Epithelial cell of esophagus (primary cell): ENCODE results near the gene ANXA6.

ENCODE experiments used
- DNase-seq: peaks from one replicate; pipeline ENCODE4 v3.0.0; 2010; ENCODE audit warnings: low read depth
- H3K4me3 ChIP-seq: 2 replicates; pipeline ENCODE4 v1.5.1; 2011; ENCODE audit warnings: mild to moderate bottlenecking, low read length, control low read depth
- TF ChIP-seq, protein P1 (sequence below): IDR thresholded peaks from 2 replicates; pipeline ENCODE4 v1.5.1; 2011; ENCODE audit warnings: low read depth, mild to moderate bottlenecking, low read length, control low read depth, inconsistent platforms; ENCODE audit not compliant: insufficient read depth; ENCODE audit errors: missing control alignments

Gene ANXA6

GRCh38 chr5:151083081-151083676 lies 74.4 kb downstream of the ANXA6 start:
- DNase-seq = peak; percentile 97
- TF ChIP-seq, protein P1, sequence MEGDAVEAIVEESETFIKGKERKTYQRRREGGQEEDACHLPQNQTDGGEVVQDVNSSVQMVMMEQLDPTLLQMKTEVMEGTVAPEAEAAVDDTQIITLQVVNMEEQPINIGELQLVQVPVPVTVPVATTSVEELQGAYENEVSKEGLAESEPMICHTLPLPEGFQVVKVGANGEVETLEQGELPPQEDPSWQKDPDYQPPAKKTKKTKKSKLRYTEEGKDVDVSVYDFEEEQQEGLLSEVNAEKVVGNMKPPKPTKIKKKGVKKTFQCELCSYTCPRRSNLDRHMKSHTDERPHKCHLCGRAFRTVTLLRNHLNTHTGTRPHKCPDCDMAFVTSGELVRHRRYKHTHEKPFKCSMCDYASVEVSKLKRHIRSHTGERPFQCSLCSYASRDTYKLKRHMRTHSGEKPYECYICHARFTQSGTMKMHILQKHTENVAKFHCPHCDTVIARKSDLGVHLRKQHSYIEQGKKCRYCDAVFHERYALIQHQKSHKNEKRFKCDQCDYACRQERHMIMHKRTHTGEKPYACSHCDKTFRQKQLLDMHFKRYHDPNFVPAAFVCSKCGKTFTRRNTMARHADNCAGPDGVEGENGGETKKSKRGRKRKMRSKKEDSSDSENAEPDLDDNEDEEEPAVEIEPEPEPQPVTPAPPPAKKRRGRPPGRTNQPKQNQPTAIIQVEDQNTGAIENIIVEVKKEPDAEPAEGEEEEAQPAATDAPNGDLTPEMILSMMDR = no peak
- H3K4me3 ChIP-seq = no peak overlapping the region

DNA sequence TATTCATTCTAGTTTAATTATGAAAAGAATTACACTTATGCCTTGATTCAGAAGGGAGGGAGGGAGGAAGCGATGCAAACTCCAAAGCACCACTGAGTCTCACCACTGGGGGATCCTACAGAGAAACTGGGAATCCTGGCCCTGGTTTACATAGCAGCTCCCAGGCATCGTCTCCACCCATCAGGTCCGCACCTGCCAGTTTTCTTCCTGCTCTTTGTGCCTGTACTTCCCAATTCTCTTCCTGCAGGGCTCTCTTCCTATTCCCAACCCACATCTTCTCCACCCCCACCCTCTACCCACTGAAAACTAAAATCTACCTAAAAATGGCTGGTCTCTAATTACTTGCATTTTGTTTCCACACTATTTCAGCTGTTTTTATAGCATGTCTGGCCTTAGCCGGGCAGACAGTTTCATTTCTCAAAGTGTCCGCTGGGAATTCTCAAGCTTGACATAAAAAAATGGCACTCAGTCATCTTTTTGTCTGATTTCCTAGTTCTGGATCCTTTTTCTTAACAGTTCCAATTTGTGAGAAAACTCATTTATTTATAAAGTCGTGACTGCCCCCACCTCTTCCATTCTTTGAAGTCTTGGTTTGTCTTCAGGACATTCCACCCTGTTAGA lies 75.2 kb downstream of the ANXA6 start:
- TF ChIP-seq, protein P1 = peak; percentile 41
- peak overlapping the region; percentile 89 for H3K4me3 ChIP-seq
- peak; percentile 72 for DNase-seq

GRCh38 chr5:151081431-151082281 lies 75.9 kb downstream of the ANXA6 start:
- peak; percentile 25 for DNase-seq
- TF ChIP-seq, protein P1 = no peak
- H3K4me3 ChIP-seq = peak overlapping the region; percentile 89

DNA sequence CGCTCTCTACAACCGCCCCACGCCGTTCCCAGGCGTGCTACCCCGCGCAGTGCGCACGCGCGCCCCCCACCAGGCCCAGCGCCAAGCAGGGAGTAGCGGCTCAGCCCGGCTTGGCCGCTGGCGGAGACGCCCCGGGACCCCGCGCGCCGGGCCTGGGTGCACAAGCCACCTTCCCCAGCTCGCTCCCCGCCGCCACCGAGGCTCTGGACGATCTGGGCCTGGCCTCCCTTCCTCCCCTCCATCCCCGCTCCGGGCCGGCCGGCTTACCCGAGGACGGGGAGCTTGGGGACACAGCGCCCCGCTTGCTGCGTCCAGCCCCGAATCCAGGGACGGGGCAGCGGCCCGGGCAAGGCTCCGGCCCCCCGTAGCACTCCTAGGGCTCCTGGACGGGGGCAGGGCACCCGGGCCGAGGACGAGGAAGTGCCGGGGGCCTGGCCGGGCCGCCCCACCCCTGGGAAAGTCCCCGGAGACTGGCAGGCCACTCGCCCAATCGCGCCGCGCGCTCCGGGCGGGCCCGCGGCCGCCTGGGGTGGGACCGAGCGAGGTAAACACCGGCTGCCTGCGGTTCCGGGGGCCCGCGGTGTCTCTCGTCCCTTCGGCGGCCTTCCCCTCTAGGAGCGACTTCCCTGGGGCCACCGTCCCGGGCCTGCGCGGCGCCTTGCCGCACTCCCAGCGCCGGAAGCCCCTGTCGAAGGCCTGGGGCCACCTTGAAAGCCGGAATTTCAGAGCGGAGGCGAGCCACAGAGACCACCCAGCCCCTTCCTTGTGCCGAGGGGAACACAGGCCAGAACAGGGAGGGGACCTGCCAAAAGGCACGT lies 76.8 kb downstream of the ANXA6 start, which contains the start of gene TNIP1:
TNIP1 (minus strand) TSS at position 422 of the 818 bp plus-strand sequence. CDS start 15,939 bp downstream, outside the sequence.
- TF ChIP-seq, protein P1 = no peak
- peak; percentile 94 for DNase-seq
- H3K4me3 ChIP-seq = peak within 1 kb of the TSS; percentile 89

DNA sequence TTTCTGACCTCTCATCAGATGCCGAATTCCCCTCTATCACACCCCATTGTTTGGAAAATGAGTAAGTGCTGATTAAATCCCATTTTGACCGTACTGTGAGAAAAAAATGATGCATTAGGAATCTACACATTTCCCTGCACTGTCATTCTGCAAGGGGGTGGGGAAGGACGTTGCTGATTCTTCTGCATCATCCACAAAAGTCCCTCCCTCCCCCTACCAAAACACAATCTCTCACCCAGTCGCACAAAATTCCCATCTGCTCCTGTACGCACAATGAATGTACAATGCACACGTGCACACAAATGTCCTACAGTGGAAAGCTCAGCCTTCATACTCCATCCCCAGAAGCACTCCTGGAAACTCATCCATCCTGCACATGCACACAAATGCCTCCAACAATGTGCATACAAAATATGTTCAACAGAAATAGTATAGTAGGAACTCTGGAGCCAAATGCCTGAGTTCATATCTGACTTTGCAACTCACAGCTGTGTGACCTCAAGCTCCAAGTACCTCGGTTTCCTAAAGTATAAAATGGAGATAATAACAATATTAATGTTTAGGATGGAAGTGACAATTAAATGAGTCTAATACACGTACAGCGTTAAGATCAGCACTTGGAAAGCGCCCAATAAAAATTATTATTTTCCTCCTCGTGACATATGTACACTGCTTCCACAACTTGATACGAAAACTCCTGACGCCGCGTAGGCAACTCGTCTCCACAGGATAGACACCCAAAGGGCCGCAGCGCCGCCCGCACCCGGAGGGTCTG lies 77.6 kb downstream of the ANXA6 start:
- TF ChIP-seq, protein P1 = no peak
- peak; percentile 83 for DNase-seq
- H3K4me3 ChIP-seq = peak overlapping the region; percentile 89
